ENCODE results near the gene TMEM19. TPM values are rescaled to one million over a fixed set of nuclear protein-coding genes. Genes with fewer than 3 reads are reported as not detected.

Gene TMEM19
- polyA plus RNA-seq, 1 of the 3 experiments (the other 2 are of a cell fraction) = 12.6 TPM

DNA sequence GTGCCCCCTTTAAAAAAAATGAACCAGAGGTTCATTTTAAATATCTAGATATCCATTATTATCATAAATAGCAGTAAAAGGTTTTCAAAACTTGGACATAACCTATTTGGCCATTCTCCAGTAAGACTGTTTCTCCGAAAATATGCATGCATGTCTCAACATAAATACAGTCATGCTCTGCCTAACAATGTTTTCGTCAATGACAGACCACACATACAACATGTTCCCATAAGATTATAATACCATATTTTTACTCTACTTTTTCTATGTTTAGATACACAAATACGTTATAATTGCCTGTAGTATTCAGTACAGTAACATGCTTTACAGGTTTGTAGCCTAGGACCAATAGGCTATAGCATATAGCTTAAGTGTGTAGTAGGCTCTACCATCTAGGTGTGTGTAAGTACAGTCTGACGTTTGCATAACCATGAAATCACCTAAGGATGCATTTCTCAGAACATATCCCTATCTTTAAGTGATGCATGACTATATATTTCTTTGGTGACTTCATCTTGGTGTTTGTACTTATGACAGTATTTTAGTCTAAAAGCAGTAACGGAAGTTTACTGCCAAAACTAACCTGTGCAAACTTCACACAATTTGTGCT lies 3.2 kb downstream of the TMEM19 start:
- H3K36me3 ChIP-seq (replicated peaks in 1 of 2; ENCODE audit: control insufficient read depth in 1 of 2, insufficient read depth in 2 of 2, low read length in 1 of 2) = peaks cover 0 to 9% of the 10 kb centered on the region in 2 experiments
- no peak overlapping the region for H3K27ac ChIP-seq (ENCODE audit: low read depth in 2 of 2, low read length in 1 of 2)
- CTCF ChIA-PET = no interaction called here
- H3K4me1 ChIP-seq (ENCODE audit: control insufficient read depth in 1 of 2, insufficient read depth in 2 of 2, low read depth in 1 of 2, low read length in 1 of 2) = peaks cover 2 to 7% of the 10 kb centered on the region in 2 experiments; a peak in 3 of 4 replicates
- no peaks in the 10 kb centered on the region for H3K27me3 ChIP-seq (ENCODE audit: insufficient read depth)
- H3K9me3 ChIP-seq = no peaks in the 10 kb centered on the region
- no peaks in the 10 kb centered on the region for H3K9me2 ChIP-seq
- H3F3A ChIP-seq (replicated peaks; ENCODE audit: insufficient read depth) = peaks cover 14% of the 10 kb centered on the region
- peak overlapping the region; percentile 87; the same call in 1 of the 2 replicates for H3K4me2 ChIP-seq
- H3K79me2 ChIP-seq (ENCODE audit: insufficient read depth) = peaks cover 30% of the 10 kb centered on the region
- TF ChIP-seq ELF1 (IDR thresholded peaks at IDR 0.05) = no peak
- TF ChIP-seq, protein P1, sequence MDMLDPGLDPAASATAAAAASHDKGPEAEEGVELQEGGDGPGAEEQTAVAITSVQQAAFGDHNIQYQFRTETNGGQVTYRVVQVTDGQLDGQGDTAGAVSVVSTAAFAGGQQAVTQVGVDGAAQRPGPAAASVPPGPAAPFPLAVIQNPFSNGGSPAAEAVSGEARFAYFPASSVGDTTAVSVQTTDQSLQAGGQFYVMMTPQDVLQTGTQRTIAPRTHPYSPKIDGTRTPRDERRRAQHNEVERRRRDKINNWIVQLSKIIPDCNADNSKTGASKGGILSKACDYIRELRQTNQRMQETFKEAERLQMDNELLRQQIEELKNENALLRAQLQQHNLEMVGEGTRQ (IDR thresholded peaks at IDR 0.05; ENCODE audit: borderline replicate concordance, low read depth, low read length) = no peak
- TF ChIP-seq, protein P2, sequence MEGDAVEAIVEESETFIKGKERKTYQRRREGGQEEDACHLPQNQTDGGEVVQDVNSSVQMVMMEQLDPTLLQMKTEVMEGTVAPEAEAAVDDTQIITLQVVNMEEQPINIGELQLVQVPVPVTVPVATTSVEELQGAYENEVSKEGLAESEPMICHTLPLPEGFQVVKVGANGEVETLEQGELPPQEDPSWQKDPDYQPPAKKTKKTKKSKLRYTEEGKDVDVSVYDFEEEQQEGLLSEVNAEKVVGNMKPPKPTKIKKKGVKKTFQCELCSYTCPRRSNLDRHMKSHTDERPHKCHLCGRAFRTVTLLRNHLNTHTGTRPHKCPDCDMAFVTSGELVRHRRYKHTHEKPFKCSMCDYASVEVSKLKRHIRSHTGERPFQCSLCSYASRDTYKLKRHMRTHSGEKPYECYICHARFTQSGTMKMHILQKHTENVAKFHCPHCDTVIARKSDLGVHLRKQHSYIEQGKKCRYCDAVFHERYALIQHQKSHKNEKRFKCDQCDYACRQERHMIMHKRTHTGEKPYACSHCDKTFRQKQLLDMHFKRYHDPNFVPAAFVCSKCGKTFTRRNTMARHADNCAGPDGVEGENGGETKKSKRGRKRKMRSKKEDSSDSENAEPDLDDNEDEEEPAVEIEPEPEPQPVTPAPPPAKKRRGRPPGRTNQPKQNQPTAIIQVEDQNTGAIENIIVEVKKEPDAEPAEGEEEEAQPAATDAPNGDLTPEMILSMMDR (IDR thresholded peaks at IDR 0.05) = no peak
- no peak for TF ChIP-seq SMC3 (IDR thresholded peaks at IDR 0.05; ENCODE audit: low read depth, low read length)
- no peak for TF ChIP-seq EP300 (IDR thresholded peaks at IDR 0.05; ENCODE audit: borderline replicate concordance in 1 of 2, low read depth in 1 of 2, low read length in 1 of 2)
- TF ChIP-seq FOXM1 (IDR thresholded peaks at IDR 0.05; ENCODE audit: low read depth) = no peak
- no peak for TF ChIP-seq TCF12 (IDR thresholded peaks at IDR 0.05)
- TF ChIP-seq MXI1 (IDR thresholded peaks at IDR 0.05; ENCODE audit: low read depth, low read length) = no peak
- TF ChIP-seq EZH2phosphoT487 (IDR thresholded peaks at IDR 0.05; ENCODE audit: borderline replicate concordance, low read depth) = no peak
- TF ChIP-seq YY1 (IDR thresholded peaks at IDR 0.05; ENCODE audit: low read depth) = no peak
- TF ChIP-seq, protein P3, sequence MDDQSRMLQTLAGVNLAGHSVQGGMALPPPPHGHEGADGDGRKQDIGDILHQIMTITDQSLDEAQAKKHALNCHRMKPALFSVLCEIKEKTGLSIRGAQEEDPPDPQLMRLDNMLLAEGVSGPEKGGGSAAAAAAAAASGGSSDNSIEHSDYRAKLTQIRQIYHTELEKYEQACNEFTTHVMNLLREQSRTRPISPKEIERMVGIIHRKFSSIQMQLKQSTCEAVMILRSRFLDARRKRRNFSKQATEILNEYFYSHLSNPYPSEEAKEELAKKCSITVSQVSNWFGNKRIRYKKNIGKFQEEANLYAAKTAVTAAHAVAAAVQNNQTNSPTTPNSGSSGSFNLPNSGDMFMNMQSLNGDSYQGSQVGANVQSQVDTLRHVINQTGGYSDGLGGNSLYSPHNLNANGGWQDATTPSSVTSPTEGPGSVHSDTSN (IDR thresholded peaks at IDR 0.05) = no peak
- no peak for TF ChIP-seq RXRA (IDR thresholded peaks at IDR 0.05; ENCODE audit: borderline replicate concordance, low read depth)
- TF ChIP-seq RCOR1 (IDR thresholded peaks at IDR 0.05; ENCODE audit: low read length) = no peak
- TF ChIP-seq, protein P4, sequence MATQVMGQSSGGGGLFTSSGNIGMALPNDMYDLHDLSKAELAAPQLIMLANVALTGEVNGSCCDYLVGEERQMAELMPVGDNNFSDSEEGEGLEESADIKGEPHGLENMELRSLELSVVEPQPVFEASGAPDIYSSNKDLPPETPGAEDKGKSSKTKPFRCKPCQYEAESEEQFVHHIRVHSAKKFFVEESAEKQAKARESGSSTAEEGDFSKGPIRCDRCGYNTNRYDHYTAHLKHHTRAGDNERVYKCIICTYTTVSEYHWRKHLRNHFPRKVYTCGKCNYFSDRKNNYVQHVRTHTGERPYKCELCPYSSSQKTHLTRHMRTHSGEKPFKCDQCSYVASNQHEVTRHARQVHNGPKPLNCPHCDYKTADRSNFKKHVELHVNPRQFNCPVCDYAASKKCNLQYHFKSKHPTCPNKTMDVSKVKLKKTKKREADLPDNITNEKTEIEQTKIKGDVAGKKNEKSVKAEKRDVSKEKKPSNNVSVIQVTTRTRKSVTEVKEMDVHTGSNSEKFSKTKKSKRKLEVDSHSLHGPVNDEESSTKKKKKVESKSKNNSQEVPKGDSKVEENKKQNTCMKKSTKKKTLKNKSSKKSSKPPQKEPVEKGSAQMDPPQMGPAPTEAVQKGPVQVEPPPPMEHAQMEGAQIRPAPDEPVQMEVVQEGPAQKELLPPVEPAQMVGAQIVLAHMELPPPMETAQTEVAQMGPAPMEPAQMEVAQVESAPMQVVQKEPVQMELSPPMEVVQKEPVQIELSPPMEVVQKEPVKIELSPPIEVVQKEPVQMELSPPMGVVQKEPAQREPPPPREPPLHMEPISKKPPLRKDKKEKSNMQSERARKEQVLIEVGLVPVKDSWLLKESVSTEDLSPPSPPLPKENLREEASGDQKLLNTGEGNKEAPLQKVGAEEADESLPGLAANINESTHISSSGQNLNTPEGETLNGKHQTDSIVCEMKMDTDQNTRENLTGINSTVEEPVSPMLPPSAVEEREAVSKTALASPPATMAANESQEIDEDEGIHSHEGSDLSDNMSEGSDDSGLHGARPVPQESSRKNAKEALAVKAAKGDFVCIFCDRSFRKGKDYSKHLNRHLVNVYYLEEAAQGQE (IDR thresholded peaks at IDR 0.05; ENCODE audit: low read depth, low read length) = no peak
- TF ChIP-seq TAF1 (IDR thresholded peaks at IDR 0.05; ENCODE audit: borderline replicate concordance, low read depth, low read length) = no peak
- TF ChIP-seq FOSL2 (IDR thresholded peaks at IDR 0.05; ENCODE audit: borderline replicate concordance, low read depth) = no peak
- no peak for TF ChIP-seq FOXJ3 (CRISPR knock-in tag; IDR thresholded peaks at IDR 0.05)
- TF ChIP-seq GATA2 (CRISPR knock-in tag; IDR thresholded peaks at IDR 0.05) = no peak
- no peak for TF ChIP-seq MEF2A (IDR thresholded peaks at IDR 0.05; ENCODE audit: borderline replicate concordance, low read depth)
- TF ChIP-seq, protein P5, sequence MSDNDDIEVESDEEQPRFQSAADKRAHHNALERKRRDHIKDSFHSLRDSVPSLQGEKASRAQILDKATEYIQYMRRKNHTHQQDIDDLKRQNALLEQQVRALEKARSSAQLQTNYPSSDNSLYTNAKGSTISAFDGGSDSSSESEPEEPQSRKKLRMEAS (IDR thresholded peaks at IDR 0.05; ENCODE audit: low read depth) = no peak
- H4K20me1 ChIP-seq (ENCODE audit: insufficient read depth) = no peaks in the 10 kb centered on the region
- H2AFZ ChIP-seq (ENCODE audit: low read depth) = no peak overlapping the region
- no peak overlapping the region for H3K4me3 ChIP-seq (ENCODE audit: low read depth in 2 of 2, low read length in 1 of 2)
- POLR2A ChIA-PET = no interaction called here
- DNase-seq = no peak
- H3K9ac ChIP-seq = no peak overlapping the region
- 93% methylated on average over 5 of the region's 5 CpGs for WGBS (ENCODE audit: low lambda C conversion rate)

Data from SK-N-SH (cell line).